ENCODE results near the gene SIX3.

SIX3 gene

DNA sequence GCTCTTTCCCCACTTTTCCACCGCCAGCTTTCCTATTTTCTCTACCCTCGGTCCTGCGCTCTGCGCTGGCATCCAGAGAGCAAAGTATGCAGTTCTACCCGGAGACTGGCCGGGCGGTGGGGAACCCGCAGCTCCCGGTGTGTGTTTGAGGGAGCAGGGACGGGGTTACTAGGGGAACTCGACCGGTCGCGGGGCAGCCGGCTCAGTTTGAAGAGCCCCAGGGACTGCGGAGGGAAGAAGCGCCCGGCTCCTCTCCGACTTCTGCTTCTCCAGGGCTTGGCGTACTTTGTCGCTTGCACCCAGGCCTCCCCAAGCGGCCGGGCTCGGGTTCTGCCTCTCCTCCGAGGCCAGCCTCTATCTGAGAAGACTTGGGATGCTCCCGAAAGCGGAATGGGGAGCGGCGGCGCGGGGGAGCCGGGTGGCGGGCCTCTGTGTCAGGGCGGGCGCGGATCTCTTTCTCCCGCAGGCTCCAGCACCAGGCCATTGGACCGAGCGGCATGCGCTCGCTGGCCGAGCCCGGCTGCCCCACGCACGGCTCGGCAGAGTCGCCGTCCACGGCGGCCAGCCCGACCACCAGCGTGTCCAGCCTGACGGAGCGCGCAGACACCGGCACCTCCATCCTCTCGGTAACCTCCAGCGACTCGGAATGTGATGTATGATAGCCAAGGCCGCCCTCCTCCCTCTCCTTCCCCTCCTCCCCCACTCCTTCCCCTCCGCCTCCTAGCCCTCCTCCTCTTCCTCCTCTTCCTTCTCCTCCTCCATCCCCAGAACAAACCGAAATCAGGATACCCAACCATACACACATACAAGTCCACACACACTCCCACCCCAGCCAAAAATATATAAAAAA is 2.8 kb downstream of the SIX3 start:
- Histone ChIP-seq H3K36me3 (ENCODE audit: insufficient read depth, low read length) (no peaks in the 10 kb centered on the region), H3K9me3 (ENCODE audit: control insufficient read depth, insufficient read depth, low read length) (no peaks in the 10 kb centered on the region), H3K9ac (ENCODE audit: low read depth, low read length) (no peak overlapping the region; the same call in 1 of the 2 replicates), H3K4me1 (ENCODE audit: insufficient read depth, low read length) (peaks cover 6% of the 10 kb centered on the region; the same call in 1 of the 2 replicates)

DNA sequence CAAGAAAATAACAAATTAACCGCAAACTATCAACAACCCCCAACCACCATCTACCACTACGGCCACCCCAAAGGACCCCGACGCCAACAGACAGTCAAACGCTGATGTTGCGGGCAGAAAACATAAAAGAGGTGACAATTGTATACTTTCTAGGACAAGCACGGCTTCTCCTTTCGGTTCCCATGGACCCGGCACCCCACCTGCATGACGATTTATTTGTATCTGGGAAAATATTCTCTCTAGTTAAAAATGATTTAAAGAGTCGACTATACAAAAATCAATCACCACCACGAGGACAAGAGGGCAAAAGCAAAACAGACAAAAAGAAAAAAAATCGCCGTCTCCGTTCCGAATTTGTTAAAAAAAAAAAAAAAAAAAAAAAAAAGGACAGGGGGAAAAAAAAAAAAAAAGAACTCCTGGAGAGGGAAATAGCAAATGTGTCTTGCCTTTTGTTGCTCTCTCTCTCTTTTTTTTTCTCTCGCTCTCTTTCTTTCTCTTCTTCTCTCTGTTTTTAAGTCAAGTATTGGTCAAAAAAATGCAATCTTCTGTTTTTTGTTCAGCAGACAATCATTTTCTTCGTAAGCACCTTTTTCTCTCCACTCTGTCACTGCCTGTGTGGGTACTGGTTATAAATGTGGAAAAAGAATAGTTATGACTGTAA is 3.6 kb downstream of the SIX3 start:
- peaks cover 6% of the 10 kb centered on the region; the same call in 1 of the 2 replicates for H3K4me1 ChIP-seq (ENCODE audit: insufficient read depth, low read length)
- H3K9ac ChIP-seq (ENCODE audit: low read depth, low read length) = no peak overlapping the region; the same call in 1 of the 2 replicates
- H3K36me3 ChIP-seq (ENCODE audit: insufficient read depth, low read length) = no peaks in the 10 kb centered on the region
- H3K9me3 ChIP-seq (ENCODE audit: control insufficient read depth, insufficient read depth, low read length) = no peaks in the 10 kb centered on the region

DNA sequence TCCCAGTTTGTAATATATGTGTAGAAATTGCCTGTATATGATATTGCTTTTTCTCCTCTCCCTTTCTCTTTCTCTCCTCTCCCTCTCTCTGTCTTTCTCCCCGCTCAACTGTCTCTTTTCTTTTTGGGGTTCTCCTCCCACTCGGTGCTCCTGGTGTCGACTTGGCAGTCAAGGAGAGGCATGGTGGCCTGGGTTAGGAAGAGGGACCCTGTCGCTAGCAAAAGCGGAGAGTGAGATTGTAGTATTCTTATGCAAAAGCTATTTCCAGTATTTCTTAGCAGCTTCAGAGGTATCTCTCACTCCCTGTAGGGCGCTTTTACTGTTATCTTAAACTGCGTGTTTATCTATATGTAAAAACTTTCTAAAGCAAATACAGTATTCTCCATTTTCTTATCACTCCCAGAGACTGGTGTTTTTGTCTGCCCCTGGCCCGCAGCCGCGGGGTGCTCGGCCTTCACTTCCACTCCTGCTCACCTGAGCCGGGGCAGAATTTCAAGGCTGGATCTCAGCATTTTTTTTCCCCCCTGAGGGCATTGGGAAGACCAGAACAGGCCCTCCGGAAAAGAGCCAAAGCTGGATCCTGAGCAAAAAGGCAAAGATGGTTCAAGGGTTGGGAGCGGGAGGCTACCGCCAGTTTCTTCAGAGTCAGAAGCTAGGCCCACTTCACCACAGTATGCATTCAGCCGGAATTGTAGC is 4.3 kb downstream of the SIX3 start:
- peaks cover 6% of the 10 kb centered on the region; the same call in 1 of the 2 replicates for H3K4me1 ChIP-seq (ENCODE audit: insufficient read depth, low read length)
- H3K9me3 ChIP-seq (ENCODE audit: control insufficient read depth, insufficient read depth, low read length) = no peaks in the 10 kb centered on the region
- no peak overlapping the region for H3K9ac ChIP-seq (ENCODE audit: low read depth, low read length)
- no peaks in the 10 kb centered on the region for H3K36me3 ChIP-seq (ENCODE audit: insufficient read depth, low read length)

DNA sequence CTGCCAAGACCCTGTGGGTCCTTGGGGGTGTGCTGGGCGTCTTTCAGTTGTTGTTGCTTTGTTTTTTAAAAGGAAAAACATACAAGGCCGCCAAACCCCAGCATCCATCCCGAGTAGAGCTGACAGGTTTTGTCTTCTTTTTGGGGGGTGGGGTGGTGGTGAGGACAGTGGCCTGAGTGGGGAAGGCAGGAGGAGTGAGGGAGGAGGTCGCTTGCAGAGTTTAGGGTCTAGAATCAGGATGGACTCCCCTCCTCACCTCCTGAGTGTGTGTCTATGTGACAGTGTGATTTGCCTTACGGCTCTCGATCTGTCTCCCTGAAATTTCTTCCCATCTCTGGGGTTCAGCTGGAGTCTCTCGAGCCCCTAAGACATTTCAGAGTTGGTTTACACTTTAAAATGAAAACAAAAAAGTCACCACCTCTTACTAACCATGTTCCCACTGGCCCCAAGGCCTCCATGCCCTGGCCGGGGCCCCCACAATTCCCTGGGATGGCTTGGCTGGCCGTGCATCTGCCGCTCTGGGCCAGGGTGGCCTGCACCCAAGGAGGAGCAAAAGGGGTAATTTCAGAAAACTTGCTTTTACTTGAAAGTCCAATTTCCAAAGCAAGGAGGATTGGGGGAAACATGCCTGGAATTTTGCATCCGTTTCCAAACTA is 5.0 kb downstream of the SIX3 start:
- no peaks in the 10 kb centered on the region for H3K36me3 ChIP-seq (ENCODE audit: insufficient read depth, low read length)
- H3K9ac ChIP-seq (ENCODE audit: low read depth, low read length) = no peak overlapping the region
- H3K9me3 ChIP-seq (ENCODE audit: control insufficient read depth, insufficient read depth, low read length) = no peaks in the 10 kb centered on the region
- H3K4me1 ChIP-seq (ENCODE audit: insufficient read depth, low read length) = peaks cover 6% of the 10 kb centered on the region; the same call in 1 of the 2 replicates

DNA sequence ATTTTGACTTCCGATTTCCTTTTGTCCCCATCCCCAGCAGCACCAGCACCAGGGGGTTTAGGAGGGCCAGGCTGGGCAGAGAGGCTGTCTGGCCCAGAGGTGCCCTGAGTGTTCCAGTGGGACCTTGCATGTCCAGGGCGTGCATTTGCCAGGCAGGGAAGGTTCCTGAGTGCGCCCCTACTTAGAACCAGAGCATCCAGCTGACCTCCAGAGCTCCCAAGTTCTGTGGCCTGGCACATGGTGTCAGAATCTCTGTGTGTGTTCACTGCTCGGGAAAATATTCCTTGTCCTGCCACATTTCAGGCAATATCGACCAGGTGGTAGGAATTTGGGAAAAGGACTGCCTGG is 5.5 kb downstream of the SIX3 start:
- Histone ChIP-seq H3K4me1 (ENCODE audit: insufficient read depth, low read length) (peaks cover 6% of the 10 kb centered on the region; the same call in 1 of the 2 replicates), H3K36me3 (ENCODE audit: insufficient read depth, low read length) (no peaks in the 10 kb centered on the region), H3K9ac (ENCODE audit: low read depth, low read length) (no peak overlapping the region), H3K9me3 (ENCODE audit: control insufficient read depth, insufficient read depth, low read length) (no peaks in the 10 kb centered on the region)

DNA sequence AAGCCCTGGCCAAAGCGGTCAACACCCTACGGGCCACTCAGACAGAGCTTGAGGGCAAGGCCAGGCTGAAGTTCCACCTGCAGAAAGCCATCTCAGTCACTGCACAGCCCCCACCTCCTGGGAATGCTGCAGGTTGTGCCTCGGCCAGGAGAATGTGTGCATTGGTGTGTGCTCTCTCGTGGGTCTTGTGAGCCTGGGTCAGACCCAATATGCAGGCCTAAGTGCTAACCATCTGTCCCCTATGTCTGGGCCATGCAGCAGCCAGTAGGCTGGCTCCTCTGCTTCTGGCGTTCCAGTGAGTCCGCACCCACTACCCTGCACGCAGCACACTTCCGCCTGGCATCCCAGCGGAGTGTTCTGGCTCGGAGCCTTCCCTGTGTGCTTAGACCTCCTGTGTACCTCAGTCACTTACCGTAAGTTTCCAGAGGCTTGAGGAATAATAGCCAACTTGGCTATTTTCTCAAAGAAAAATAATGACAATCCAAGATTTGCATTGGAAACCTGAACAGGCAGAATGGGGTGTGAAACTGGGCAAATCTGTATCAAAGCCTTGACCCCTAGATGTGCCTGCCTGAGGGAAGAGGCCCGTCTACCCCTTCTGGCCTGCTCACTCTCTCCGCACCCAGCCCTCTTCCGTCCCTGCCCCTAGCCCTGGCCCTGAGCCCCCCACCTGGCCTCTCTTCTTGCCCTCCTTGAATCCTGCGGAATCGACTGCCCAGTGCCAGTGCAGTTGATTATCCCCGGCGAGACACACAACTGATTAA is 7.2 kb downstream of the SIX3 start:
- Histone ChIP-seq H3K9me3 (ENCODE audit: control insufficient read depth, insufficient read depth, low read length) (no peaks in the 10 kb centered on the region), H3K4me1 (ENCODE audit: insufficient read depth, low read length) (peaks cover 6% of the 10 kb centered on the region; the same call in 1 of the 2 replicates), H3K36me3 (ENCODE audit: insufficient read depth, low read length) (no peaks in the 10 kb centered on the region), H3K9ac (ENCODE audit: low read depth, low read length) (peak overlapping the region; percentile 35; the same call in 1 of the 2 replicates)

DNA sequence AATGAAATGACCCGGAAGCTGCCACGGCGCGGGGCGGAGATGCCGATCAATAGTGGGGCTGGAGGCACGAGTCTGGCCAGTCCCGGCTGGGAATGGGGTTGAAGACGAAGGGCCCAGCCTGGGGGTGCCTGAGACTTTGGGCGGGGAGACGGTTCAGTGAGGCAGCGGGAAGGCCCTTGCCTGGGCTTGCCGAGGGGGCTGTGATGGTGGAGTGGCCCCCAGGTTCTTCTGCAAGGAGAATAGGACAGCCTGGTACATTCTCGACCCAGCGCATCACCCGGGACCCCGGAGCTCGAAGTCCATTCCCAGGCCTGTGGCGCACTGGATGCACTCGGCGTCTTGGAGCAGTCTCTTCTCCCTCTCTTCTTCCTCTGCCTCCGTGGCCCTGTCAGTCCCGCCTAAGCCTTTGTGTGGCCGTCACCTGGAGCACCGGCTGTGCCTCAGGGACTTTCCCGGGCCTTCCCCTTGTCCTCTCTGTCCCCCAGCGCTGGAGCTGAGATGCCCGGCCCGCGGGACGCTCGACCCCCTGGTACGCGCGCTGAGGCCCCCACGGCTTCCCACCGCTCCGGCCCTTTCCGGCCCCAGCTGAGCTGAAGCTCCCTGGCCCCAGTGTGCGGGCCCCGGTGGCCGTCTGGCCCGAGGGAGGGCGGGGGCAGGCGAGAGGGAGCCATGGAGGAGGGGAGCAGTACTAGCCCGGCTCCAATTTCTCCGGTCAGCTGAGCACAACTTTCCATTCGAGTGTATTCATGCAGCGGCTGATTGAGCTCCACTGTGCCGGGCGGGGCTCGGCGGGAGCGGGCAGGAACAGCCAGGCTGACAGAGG is 8.0 kb downstream of the SIX3 start:
- no peaks in the 10 kb centered on the region for H3K36me3 ChIP-seq (ENCODE audit: insufficient read depth, low read length)
- H3K4me1 ChIP-seq (ENCODE audit: insufficient read depth, low read length) = peaks cover 6% of the 10 kb centered on the region; the same call in 1 of the 2 replicates
- peak overlapping the region; percentile 35; the same call in 1 of the 2 replicates for H3K9ac ChIP-seq (ENCODE audit: low read depth, low read length)
- no peaks in the 10 kb centered on the region for H3K9me3 ChIP-seq (ENCODE audit: control insufficient read depth, insufficient read depth, low read length)

DNA sequence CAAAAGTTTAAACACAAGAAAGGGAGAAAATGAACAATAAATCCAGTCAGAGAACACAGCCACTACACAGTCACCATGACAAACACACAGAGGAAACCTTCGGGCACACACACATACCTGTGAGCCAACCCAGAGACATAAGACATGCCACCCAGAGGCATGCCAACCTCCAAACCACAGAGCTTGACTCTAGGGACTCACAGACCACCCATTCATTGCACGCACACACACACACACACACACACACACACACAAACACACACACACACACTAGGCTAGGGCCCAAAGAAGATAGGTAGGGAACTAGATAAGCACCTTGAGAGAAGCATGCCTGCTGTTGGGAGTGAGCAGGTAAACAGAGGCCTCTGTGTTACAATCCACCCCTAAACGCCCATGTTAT is 9.1 kb downstream of the SIX3 start:
- Histone ChIP-seq H3K9me3 (ENCODE audit: control insufficient read depth, insufficient read depth, low read length) (no peaks in the 10 kb centered on the region), H3K36me3 (ENCODE audit: insufficient read depth, low read length) (no peaks in the 10 kb centered on the region), H3K4me1 (ENCODE audit: insufficient read depth, low read length) (peaks cover 12% of the 10 kb centered on the region; the same call in 1 of the 2 replicates), H3K9ac (ENCODE audit: low read depth, low read length) (no peak overlapping the region)

DNA sequence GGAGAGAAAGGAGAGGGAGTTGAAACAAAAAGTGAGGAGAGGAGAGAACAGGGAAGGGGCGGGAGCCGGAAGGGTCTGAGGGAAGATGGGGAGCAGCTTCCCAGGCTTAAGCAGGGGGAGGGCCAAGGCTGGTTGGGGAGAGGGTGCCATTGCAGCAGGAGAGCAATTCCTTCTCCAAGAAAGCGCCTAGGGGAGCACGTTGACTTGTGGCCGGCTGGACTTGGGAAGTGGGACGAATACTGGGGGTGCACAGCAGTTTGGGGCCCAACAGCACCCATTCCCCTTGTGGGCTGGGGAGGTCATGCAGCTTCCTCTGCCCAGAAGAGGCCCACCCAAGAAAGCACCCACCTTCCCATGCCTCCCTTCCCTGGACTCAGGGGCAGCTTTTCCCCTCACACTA is 9.6 kb downstream of the SIX3 start:
- no peaks in the 10 kb centered on the region for H3K9me3 ChIP-seq (ENCODE audit: control insufficient read depth, insufficient read depth, low read length)
- H3K4me1 ChIP-seq (ENCODE audit: insufficient read depth, low read length) = peaks cover 13% of the 10 kb centered on the region; the same call in 1 of the 2 replicates
- no peak overlapping the region for H3K9ac ChIP-seq (ENCODE audit: low read depth, low read length)
- H3K36me3 ChIP-seq (ENCODE audit: insufficient read depth, low read length) = no peaks in the 10 kb centered on the region

DNA sequence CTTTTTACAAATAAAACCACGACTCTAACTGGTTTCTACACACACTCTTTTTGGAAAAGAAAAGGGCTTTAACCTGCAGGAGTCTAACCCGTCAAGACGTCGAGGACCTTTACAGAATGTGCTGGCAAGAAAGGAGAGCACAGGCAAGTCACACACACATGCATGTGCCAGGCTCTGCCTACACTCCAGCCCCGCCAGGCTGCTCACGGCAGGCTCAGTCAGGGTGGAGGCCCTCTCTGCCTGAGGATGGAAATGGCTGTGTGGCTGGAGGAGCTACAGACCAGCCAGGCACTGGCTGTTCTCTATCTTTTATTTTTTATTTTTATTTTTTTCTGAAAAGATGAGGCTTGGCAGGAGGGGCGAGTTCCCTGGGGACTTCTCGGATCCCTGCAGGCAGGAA is 10.2 kb downstream of the SIX3 start:
- Histone ChIP-seq H3K9me3 (ENCODE audit: control insufficient read depth, insufficient read depth, low read length) (no peaks in the 10 kb centered on the region), H3K9ac (ENCODE audit: low read depth, low read length) (peak overlapping the region; percentile 21; the same call in 1 of the 2 replicates), H3K36me3 (ENCODE audit: insufficient read depth, low read length) (no peaks in the 10 kb centered on the region), H3K4me1 (ENCODE audit: insufficient read depth, low read length) (peaks cover 19% of the 10 kb centered on the region; the same call in 1 of the 2 replicates)

DNA sequence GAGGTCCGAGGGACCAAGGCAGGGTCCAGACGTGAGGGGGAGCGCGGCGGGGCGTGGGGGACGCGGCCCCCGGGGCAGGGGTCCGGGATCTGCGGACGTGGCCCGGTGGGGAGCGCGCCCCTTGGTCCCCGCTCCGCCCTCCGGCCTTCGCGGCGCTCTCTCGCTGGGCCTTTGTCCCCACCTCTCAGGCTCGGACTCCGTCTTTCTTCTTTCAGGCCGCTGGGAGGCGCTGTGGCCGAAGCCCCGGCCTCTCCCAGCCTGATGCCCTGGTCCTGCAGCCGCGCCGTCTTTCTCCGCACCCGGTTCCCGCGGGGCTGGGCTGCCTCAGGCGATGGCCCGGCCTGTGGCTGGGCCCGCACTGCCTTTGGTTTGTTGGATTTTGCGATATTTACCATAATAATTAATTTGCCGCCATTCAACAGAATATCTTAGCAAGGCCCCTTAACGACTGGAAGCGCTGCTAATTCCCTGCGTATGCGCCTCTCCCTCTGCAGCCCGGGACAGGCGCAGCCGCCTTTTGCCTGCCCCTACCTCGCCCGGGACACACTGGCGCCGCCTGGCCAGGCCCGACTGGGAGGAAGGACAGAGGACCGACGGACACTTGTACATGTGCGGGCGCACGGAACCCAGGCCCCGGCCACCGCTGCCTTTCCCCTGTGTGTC is 10.8 kb downstream of the SIX3 start:
- Histone ChIP-seq H3K9ac (ENCODE audit: low read depth, low read length) (peak overlapping the region; percentile 40; the same call in 1 of the 2 replicates), H3K36me3 (ENCODE audit: insufficient read depth, low read length) (no peaks in the 10 kb centered on the region), H3K9me3 (ENCODE audit: control insufficient read depth, insufficient read depth, low read length) (no peaks in the 10 kb centered on the region), H3K4me1 (ENCODE audit: insufficient read depth, low read length) (peaks cover 21% of the 10 kb centered on the region; the same call in 1 of the 2 replicates)

DNA sequence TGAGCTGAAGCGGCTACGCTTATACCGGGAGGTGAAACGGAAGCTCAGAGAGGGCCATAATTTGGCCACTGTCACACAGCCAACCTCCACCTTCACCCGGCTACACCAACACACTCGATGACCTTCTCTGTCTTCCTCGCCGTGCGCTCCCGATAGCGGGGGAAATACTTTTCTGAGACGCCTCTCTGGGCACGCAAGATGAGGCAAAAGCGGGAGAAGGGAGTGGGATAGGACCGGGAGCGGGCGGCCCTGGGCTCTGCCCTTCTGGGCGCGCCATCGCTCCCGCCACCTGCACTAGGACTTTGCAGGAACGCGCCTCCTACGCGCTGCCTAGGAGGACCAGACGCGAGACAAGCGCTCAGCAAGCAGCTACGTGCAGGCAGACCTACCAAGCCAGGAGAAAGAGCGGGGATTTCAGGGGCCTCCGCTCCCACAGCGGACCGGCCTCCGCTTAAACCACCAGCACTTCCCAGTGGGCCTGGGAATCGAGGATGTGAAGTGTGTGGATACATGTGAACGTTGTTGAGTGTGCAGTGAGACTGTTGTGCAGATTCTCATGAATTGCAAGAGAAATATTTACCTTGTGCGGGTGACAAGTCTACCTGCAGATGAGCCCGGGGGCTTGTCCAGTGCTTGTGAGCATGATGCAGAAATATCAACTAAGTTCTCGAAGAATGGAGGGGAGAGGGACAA is 11.4 kb downstream of the SIX3 start:
- Histone ChIP-seq H3K36me3 (ENCODE audit: insufficient read depth, low read length) (no peaks in the 10 kb centered on the region), H3K9me3 (ENCODE audit: control insufficient read depth, insufficient read depth, low read length) (no peaks in the 10 kb centered on the region), H3K4me1 (ENCODE audit: insufficient read depth, low read length) (peaks cover 21% of the 10 kb centered on the region; the same call in 1 of the 2 replicates), H3K9ac (ENCODE audit: low read depth, low read length) (peak overlapping the region; percentile 40; the same call in 1 of the 2 replicates)

Data from ES-I3 (cell line).